HG02610 (cell line): ENCODE data around the gene SAMHD1.
"Not testable (repeated sequence)": the region's sequence is repeated elsewhere in the genome, so short reads cannot be mapped to it uniquely, and the experiment has no call there.

ENCODE experiments used
- ATAC-seq: cut with Tn5 transposase; IDR thresholded peaks from one replicate; pipeline ENCODE4 v1.9.1; 2021; ENCODE audit warnings: mild to moderate bottlenecking, moderate library complexity; ENCODE audit not compliant: unreplicated experiment

Gene SAMHD1

DNA sequence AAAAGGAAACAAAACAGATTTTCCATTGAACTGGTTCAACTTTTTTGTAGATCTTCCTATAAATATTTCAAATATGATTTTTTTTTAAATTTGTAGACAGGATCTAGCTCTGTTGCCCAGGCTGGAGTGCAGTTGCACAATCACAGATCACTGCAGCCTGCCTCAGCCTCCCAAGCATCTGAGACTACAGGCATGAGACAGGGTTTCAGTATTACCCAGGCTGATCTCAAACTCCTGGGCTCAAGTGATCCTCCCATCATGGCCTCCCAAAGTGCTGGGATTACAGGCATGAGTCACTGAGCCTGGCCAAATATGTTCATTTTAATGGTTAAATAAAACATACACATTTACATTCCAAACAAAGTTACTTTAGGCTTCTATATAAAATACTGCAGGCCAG is 33.6 kb downstream of the SAMHD1 start:
- ATAC-seq, result no peak

DNA sequence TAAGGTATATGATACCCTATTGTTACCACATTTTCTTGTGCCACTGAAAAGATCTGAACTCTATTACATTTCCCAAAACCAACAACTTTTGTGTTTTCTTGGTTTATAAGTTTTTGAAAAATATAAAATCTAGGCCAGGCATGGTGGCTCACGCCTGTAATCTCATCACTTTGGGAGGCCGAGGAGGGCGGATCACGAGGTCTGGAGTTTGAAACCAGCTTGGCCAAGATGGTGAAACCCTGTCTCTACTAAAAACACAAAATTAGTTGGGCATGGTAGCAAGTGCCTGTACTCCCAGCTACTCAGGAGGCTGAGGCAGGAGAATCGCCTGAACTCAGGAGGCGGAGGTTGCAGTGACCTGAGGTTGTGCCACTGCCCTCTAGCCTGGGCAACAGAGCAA is 34.3 kb downstream of the SAMHD1 start:
- ATAC-seq, result no peak

DNA sequence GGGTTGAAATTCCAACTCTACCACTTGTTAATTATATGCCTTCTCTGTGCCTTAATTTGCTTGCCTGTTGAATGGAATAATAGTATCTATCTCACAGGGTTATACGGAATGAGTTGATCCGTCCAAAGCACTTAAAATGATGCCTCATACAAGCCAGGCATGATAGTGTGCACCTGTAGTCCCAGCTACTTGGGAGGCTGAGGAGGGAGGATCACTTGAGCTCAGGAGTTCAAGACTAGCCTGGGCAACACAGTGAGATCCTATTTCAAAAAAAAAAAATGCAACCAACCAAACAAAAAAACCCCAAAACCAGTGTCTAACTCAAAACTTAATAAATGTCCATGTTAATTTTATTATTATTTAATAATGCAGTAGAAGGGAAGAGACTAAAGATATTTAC is 35.3 kb downstream of the SAMHD1 start:
- no peak for ATAC-seq

- no peak for ATAC-seq
Measured at GRCh38 chr20:36908603-36909002, 42.9 kb downstream of the SAMHD1 start.

- ATAC-seq, result not testable (repeated sequence)
Measured at GRCh38 chr20:36906086-36906485, 45.4 kb downstream of the SAMHD1 start.

GRCh38 chr20:36905566-36905965 is 45.9 kb downstream of the SAMHD1 start:
- ATAC-seq, result not testable (repeated sequence)

DNA sequence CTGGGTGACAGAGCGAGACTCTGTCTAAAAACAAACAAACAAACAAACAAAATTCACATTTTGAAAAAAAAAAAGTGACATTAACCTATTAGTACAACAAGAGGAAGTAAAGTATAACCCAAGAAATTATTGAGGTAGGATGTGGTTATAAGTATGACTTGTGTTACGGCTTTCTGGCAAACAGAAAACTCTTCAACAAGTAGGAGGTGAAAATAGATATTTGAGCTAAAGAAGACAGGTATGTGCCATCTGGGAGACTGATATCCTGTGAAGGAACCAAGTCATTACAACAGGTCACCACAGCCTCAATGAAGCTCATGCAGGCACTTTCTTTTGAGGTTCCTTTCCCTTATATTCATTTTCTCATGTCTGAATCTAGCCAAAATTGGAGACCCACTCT is 46.8 kb downstream of the SAMHD1 start:
- ATAC-seq, result no peak

DNA sequence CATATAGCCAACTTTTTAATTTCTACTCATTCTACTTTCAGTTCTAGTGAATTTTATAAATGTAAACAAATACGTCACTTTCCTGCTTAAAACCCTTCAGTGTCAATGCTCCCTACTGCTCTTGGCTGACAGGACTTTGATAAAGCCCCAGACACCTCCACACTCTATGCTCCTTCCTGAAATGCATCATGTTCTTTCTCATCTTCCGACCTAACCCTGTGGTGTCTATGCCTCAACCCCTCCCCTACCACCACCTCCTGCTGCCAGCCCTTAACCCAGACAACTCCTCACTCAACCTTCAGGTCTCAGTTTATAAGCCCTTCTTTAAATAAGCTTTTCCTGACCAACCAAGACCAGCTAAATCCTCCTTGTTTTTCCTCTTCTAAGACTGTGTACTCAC is 56.5 kb downstream of the SAMHD1 start:
- no peak for ATAC-seq

GRCh38 chr20:36893801-36894200 is 57.7 kb downstream of the SAMHD1 start:
- no peak for ATAC-seq

- no peak for ATAC-seq
Measured at GRCh38 chr20:36891211-36891610, 60.3 kb downstream of the SAMHD1 start.

DNA sequence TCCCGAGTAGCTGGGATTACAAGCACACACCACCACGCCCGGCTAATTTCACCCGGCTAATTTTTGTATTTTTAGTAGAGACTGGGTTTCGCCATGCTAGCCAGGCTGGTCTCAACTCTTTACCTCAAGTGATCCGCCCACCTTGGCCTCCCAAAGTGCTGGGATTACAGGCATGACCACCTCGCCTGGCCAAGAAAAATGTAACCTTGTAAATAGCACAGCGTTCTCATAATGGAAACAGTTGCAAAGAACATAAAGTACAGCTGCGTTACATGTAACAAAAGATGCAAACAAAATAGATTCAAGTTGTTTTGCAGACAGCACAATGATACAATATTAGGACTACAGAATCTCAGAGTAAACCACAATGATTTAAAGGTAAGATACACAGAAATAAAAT is 60.9 kb downstream of the SAMHD1 start:
- no peak for ATAC-seq

- ATAC-seq, result no peak
Measured at GRCh38 chr20:36888880-36889516, 62.5 kb downstream of the SAMHD1 start.

- ATAC-seq, result no peak
Measured at GRCh38 chr20:36887752-36888090, 63.8 kb downstream of the SAMHD1 start.

DNA sequence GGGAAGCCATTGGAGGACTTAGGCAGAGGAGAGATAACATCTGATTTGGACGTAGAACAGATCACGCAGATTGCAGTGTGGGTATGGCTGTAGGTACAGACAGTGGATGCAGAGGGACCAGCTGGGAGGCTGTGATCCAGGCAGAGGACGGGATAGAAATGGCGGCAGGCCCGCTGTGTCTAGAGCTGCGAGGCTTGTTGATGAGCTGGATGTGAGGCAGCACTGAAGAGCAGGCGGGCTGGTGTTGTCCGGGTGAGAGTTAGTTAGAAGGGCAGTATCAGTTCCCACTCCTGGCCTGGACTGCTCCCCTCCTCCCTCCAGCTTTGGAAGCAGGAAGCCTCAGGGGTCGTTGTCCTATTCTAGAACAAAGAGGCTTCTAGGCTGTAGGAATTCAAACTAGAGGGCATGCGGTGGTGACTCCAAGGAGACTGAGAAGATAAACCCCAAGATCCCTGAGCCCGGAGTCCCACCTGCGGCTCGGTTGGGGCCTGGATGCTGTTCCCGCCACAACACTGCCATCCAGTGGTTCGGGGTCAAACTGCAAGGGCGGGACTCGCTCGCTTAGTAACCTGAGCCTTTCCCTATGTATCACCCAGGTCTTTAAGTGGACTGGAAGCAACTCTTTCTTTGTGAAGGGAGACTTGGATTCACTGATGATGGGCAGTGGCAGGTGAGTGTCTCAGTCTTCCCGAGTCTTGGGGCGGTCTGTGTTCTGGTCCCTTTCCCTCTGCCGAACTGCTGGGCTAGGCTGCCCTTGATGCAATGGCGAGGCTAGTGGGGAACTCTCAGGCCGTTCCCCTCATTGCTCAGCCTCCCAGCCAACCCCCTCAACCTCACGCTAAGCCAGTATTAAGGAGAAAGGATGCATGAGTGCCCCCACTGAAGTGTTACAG is 64.4 kb downstream of the SAMHD1 start:
- ATAC-seq, result peak; percentile 59

GRCh38 chr20:36885356-36885755 is 66.2 kb downstream of the SAMHD1 start:
- ATAC-seq, result no peak

GRCh38 chr20:36883977-36884535 is 67.5 kb downstream of the SAMHD1 start:
- no peak for ATAC-seq

DNA sequence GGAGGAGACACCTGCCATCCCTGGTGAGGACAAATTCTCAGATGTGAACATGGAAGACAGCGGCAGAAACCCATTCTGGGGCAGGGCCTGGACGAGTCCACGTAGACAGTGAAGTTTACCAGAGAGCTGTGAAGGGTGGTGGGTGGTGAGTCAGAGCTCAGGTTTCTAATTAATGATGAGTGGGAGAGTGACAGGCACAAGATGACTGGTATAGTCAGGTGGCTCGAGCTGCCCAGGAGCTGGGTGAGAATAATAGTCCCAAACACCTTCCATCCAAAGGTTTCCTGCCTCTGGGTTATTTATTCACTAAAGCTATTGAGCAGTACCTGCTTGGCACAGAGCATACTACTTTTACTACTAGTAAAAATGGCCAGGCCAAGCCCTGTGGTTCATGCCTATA is 69.6 kb downstream of the SAMHD1 start:
- ATAC-seq, result peak; percentile 59

DNA sequence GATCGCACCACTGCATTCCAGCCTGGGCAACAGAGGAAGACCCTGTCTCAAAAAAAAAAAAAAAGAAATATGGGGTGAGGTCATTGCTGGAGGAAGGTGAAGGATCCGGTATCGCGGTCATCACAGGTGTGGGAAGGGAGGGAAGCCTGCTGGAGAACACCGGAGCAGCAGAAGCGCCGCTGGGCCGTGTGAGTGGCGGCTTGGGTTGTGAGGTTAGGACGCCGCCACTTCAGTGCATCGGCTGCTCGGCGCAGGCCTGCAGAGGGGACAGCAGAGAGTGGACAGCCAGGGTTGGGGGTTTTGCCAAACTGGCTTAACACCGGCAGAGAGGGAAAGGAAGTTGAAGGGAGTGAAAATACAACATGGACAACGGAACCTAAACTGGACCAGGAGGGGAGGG is 70.2 kb downstream of the SAMHD1 start:
- no peak for ATAC-seq

DNA sequence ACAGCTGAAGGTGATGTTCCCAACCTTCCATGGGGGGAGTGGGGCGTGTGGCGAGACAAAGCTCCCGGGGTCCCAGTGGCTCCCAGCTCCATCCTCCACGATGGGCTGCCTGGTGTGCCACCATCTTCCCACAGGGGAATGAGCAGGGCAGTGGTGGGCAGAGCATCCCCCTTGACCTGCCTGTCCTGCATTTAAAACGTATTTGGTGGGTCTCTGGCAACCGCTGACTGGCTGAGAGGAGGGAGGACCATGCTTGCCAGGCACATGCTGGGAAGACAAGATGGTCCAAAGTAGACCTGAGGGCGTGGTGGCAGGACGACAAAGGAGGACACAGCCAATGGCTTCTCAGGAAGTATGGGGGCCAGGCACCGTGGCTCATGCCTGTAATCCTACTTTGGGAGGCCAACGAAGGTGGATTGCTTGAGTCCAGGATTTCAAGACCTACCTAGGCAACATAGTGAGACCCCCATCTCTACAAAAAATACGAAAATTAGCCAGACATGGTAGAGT is 70.7 kb downstream of the SAMHD1 start:
- no peak for ATAC-seq

GRCh38 chr20:36878941-36879340 is 72.6 kb downstream of the SAMHD1 start:
- ATAC-seq, result no peak

- no peak for ATAC-seq
Measured at GRCh38 chr20:36876473-36876833, 75.1 kb downstream of the SAMHD1 start.
